H1 (cell line): ENCODE measurements around the gene ATXN7.

Experiments used
- ATF3 ChIP-seq: IDR thresholded peaks from 2 replicates; pipeline ENCODE4 v1.6.1; 2011; ENCODE audit warnings: low read depth, mild to moderate bottlenecking, low read length; ENCODE audit not compliant: insufficient read depth
- CREB1 ChIP-seq: IDR thresholded peaks from 2 replicates; pipeline ENCODE4 v1.6.1; 2012; ENCODE audit warnings: inconsistent platforms
- CTCF ChIP-seq, 3 experiments: IDR thresholded peaks; 1 replicate in 2 of 3; 2 replicates in 1 of 3; pipeline versions ENCODE4 v1.5.1 to v1.6.1; 2011; ENCODE audit warnings: low read length in 3 of 3, mild to moderate bottlenecking in 3 of 3, inconsistent platforms in 2 of 3, low read depth in 1 of 3, moderate library complexity in 1 of 3; ENCODE audit not compliant: insufficient read depth in 1 of 3; ENCODE audit errors: control extremely low read depth in 1 of 3
- EP300 ChIP-seq, 2 experiments: IDR thresholded peaks; 1 replicate in 1 of 2; 2 replicates in 1 of 2; pipeline ENCODE4 v1.6.1; 2011 to 2012; ENCODE audit warnings: low read depth in 2 of 2, low read length in 2 of 2, mild to moderate bottlenecking in 2 of 2, borderline replicate concordance in 1 of 2, inconsistent platforms in 1 of 2, moderate library complexity in 1 of 2
- HDAC6 ChIP-seq: IDR thresholded peaks from one replicate; pipeline ENCODE4 v1.7.1; 2012; ENCODE audit warnings: low read depth, mild to moderate bottlenecking, inconsistent platforms, low read length, moderate library complexity
- POLR2AphosphoS5 ChIP-seq: IDR thresholded peaks from 2 replicates; pipeline ENCODE4 v1.6.1; 2011; ENCODE audit warnings: low read depth, low read length
- RAD21 ChIP-seq, 2 experiments: IDR thresholded peaks in 1 of 2; conservative IDR thresholded peaks in 1 of 2; 2 replicates each; pipeline ENCODE4 v1.6.1; 2011; ENCODE audit warnings: low read depth in 2 of 2, low read length in 2 of 2, improper control_type of control experiment in 1 of 2, inconsistent platforms in 1 of 2, mild to moderate bottlenecking in 1 of 2, moderate library complexity in 1 of 2
- TEAD4 ChIP-seq: IDR thresholded peaks from 2 replicates; pipeline ENCODE4 v1.6.1; 2012; ENCODE audit warnings: low read depth, low read length, inconsistent platforms, mixed read lengths

- no peak for TF ChIP-seq RAD21 (IDR thresholded peaks at IDR 0.05 in 1 of 2, conservative IDR thresholded peaks at IDR 0.05 in 1 of 2; ENCODE audit: low read depth in 2 of 2, low read length in 2 of 2)
- TF ChIP-seq TEAD4, result no peak
- no peak for TF ChIP-seq CTCF (IDR thresholded peaks at IDR 0.05; ENCODE audit: control extremely low read depth in 1 of 3, insufficient read depth in 1 of 3, low read depth in 1 of 3, low read length in 3 of 3)
- TF ChIP-seq CREB1, result no peak
- no peak for TF ChIP-seq ATF3
- TF ChIP-seq EP300 (IDR thresholded peaks at IDR 0.05; ENCODE audit: borderline replicate concordance in 1 of 2, low read depth in 2 of 2, low read length in 2 of 2), result no peak
- TF ChIP-seq POLR2AphosphoS5, result no peak
- no peak for TF ChIP-seq HDAC6
Measured at GRCh38 chr3:63946753-63947152, 83.1 kb downstream of the ATXN7 start.
